T-helper 1 cell treated with Interleukin-12 subunit alpha and Interleukin-12 subunit beta and Interleukin-4 antibody, amounts not matched to agents 30 μg/mL and 1 μg/mL, for 36 hours (primary cell): ENCODE measurements around the gene HAAO.

Experiments used
- H3K27ac Mint-ChIP-seq: one replicate; pipeline ENCODE4 v1.8.0; 2021; ENCODE audit warnings: mild to moderate bottlenecking, mixed read lengths
- H3K27me3 Mint-ChIP-seq: one replicate; pipeline ENCODE4 v1.8.0; 2021; ENCODE audit warnings: low read depth, mixed read lengths
- H3K36me3 Mint-ChIP-seq: one replicate; pipeline ENCODE4 v1.8.0; 2021; ENCODE audit warnings: low read depth, mixed read lengths
- H3K4me1 Mint-ChIP-seq: one replicate; pipeline ENCODE4 v1.8.0; 2021; ENCODE audit warnings: low read depth, mixed read lengths
- H3K4me3 Mint-ChIP-seq: one replicate; pipeline ENCODE4 v1.8.0; 2021; ENCODE audit warnings: mild to moderate bottlenecking, moderate library complexity, mixed read lengths
- H3K9me3 Mint-ChIP-seq: one replicate; pipeline ENCODE4 v1.8.0; 2021; ENCODE audit warnings: mixed read lengths

The HAAO gene

DNA sequence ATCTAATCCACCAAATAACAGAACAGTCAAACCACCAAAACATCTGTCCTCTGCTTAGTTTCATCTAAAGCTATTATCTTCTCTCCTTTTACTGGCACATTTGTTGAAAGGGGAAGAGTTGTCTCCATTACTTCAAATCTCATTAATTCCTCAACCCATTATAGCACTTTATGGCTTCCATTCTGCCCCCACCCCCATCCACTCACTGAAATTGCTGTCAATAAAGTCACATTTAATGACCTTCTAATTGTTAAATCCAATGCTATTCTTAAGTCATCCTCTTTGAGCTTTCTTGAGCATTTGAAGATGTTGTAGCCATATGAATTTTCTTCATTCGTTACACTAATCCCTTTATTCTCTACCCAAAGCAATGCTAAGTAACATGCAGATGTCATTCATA, 33.6 kb downstream of the HAAO start:
- Mint-ChIP-seq H3K4me1 (no peaks in the 10 kb centered on the region), H3K27ac (no peak overlapping the region), H3K9me3 (no peaks in the 10 kb centered on the region), H3K27me3 (no peaks in the 10 kb centered on the region), H3K4me3 (no peak overlapping the region), H3K36me3 (no peaks in the 10 kb centered on the region)

DNA sequence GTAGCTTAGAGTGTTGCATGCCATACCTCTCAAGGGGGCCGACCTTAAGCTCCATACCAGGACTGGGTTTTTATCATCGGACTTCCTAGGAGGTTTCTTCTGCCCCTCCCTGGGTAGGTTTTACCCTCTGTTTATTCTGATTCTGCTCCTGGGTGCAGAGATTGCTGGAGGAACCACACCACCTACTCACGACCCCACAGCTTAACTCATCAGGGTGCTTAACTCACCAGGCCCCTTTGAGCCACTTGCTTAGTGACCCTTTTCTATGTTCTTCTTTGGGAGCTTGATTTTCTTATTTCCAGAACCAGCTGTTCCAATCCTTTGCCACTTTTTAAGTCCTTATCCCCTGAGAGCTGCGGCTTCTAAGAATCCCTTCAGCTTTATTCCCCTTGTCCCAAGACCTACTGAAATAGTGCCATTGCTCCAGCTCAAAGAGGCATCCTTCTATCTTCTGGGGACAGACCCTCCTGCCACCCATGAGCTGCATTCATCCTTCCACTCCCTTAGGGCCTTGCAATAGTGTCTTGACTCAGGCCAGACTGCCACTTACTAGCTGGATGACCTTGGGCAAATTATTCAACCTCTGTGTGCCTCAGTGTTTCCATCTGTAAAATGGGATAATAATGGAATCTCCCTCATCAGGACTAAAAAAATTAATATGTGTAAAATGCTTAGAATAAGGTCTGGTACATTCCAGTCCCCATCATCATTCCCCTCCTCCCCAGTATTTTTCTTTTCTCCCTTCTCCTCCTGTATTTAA, 34.2 kb downstream of the HAAO start:
- H3K9me3 Mint-ChIP-seq = no peaks in the 10 kb centered on the region
- no peaks in the 10 kb centered on the region for H3K4me1 Mint-ChIP-seq
- no peak overlapping the region for H3K4me3 Mint-ChIP-seq
- H3K36me3 Mint-ChIP-seq = no peaks in the 10 kb centered on the region
- no peaks in the 10 kb centered on the region for H3K27me3 Mint-ChIP-seq
- no peak overlapping the region for H3K27ac Mint-ChIP-seq

DNA sequence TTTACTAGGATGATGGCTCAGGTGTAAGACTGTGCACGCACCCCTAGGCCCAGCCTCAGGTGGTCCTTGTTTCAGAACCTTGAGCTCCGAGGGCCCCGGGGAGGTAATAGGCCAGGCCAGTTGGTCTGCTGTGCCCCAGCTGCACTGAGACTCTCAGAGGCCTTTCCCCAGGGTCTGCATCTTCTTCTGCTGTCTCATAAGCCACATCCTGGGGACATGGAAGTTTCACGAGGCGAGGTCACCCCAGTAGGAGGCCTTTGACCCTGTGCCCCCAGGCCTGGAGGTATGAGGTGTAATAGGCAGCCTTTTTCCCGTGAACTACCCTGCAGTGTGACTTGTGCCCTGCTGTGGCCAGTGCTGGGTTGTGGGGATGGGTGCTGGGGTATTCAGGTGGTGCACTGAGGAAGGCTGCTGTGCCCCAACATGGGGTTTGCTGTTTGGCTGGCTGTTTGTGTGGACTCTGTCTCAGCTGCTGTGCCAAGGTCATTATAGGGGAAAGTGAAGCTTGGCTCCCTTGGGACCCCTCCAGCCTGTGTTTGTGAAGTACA, 35.3 kb downstream of the HAAO start:
- no peak overlapping the region for H3K27ac Mint-ChIP-seq
- no peak overlapping the region for H3K4me3 Mint-ChIP-seq
- H3K4me1 Mint-ChIP-seq = no peaks in the 10 kb centered on the region
- H3K9me3 Mint-ChIP-seq = no peaks in the 10 kb centered on the region
- no peaks in the 10 kb centered on the region for H3K27me3 Mint-ChIP-seq
- H3K36me3 Mint-ChIP-seq = no peaks in the 10 kb centered on the region

DNA sequence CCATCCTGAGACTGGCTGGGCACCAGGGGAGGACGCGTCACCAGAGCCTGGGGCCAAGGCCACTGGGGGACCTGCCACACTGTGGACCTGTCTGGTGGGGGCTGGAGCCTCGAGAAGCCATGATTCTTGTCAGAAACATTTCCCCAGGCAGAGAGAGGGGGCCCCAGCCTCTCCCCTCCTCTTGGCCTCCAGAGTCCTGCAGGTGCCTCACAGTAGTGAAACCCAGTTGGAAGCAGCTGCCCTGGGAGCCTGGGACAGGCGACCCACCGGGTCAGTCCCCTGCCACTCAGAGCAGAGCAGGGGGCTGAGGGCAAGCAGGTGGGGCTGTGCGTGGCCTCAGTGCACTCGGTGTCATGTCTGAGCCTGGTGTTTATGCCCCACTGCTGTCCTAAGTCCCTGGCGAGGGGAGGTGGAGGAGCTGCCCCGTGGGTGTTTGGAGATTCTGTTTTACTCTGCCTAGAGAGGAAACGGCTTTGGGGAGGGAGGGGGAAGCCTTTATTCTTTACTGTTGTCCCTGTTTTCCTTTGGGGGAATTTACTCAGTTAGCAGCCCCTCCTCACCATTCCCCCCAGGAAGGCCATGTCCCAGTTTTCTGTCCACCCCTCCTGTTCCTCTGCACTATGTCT, 36.1 kb downstream of the HAAO start:
- H3K36me3 Mint-ChIP-seq = no peaks in the 10 kb centered on the region
- no peaks in the 10 kb centered on the region for H3K27me3 Mint-ChIP-seq
- no peak overlapping the region for H3K4me3 Mint-ChIP-seq
- no peaks in the 10 kb centered on the region for H3K9me3 Mint-ChIP-seq
- no peaks in the 10 kb centered on the region for H3K4me1 Mint-ChIP-seq
- no peak overlapping the region for H3K27ac Mint-ChIP-seq

DNA sequence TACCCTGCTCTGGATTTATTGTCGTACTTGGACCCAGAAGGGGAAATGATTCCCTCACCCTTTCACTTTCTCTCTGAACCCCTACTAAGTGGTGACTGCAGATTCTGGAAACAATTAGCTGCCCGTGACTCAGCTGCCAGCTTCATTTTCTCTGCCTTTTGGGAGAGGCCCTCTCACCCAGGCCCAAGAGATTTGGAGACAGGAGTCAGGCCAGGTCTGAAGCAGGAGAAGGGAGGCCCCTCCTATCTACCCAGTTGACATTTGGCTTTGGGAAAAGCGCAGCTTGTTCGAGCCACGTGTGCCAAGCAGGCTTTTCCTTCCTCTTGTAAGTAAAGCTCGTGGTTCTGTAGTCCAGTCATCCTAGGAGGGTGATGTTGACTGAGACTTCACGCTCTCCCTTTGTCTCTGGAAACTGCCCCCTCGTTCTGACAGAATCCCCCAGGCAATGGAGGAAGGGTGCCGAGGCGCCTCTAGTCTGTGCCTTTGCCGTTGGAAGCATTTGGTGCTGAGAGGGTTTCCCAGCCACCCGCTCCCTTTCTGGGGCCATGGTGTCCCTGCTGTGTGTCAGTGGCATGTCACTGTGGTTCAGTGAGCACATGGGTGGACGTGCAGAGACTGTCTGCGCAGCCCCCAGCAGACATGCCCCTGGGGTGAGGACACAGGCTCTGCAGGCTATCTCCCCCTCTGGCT, 37.0 kb downstream of the HAAO start:
- H3K27me3 Mint-ChIP-seq = no peaks in the 10 kb centered on the region
- H3K36me3 Mint-ChIP-seq = no peaks in the 10 kb centered on the region
- no peaks in the 10 kb centered on the region for H3K9me3 Mint-ChIP-seq
- H3K4me3 Mint-ChIP-seq = no peak overlapping the region
- H3K4me1 Mint-ChIP-seq = no peaks in the 10 kb centered on the region
- no peak overlapping the region for H3K27ac Mint-ChIP-seq

DNA sequence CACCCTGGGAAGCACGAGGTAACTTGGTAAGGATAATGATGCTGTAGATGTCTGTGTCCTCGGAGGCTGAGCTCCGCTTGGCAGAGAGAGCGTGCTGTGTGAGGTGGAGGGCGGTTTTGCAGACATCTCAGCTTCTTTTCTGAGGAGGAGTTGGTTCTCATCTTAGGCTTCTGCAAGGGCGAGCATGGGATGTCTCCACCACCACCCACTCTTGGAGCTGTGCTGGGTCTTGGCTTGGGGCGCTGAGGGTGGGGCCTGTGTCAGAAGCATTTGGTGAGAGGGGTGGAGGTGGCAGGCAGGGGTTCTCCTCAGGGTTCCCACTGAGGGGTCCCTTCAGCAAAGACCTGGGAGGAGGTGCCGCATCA, 37.6 kb downstream of the HAAO start:
- H3K36me3 Mint-ChIP-seq = no peaks in the 10 kb centered on the region
- no peaks in the 10 kb centered on the region for H3K27me3 Mint-ChIP-seq
- no peaks in the 10 kb centered on the region for H3K4me1 Mint-ChIP-seq
- H3K27ac Mint-ChIP-seq = no peak overlapping the region
- H3K9me3 Mint-ChIP-seq = no peaks in the 10 kb centered on the region
- H3K4me3 Mint-ChIP-seq = no peak overlapping the region

DNA sequence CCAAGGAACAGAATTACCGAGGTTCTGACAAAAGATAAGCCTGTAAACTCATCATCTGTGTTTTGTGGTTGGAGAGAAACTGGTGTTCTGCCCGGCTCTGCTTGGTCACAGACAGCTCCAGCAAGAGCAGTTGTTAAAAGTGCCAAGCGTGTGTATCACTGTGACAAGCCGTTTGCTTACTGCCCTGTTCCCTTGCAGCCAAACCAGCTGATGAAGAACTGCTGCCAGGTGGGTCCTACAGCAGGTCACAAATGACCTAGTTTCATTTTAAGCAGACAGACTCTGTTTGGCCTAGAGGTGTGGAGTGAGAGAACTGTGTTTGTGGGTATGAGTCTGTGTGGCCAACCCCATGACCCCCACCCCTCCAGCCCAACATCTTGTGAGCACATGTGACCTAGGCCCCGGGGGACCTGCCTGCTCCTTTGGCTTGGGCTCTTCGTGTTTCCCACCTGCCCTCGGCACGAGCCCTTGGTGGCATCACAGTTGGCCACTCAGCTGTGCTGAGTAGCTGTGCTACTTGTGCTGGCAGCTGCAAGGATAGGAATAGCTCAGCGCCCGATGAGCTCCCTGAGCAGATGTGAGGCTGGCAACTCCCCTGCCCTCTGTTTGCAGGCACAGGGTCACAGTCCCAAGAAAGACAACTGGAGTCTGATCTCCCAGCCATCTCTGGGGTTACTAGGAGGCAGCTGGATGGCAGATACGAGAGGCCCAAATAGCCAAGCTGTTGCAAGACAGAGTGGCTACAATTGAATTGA, 38.2 kb downstream of the HAAO start:
- Mint-ChIP-seq H3K9me3 (no peaks in the 10 kb centered on the region), H3K4me3 (no peak overlapping the region), H3K36me3 (no peaks in the 10 kb centered on the region), H3K27ac (no peak overlapping the region), H3K27me3 (no peaks in the 10 kb centered on the region), H3K4me1 (no peaks in the 10 kb centered on the region)

DNA sequence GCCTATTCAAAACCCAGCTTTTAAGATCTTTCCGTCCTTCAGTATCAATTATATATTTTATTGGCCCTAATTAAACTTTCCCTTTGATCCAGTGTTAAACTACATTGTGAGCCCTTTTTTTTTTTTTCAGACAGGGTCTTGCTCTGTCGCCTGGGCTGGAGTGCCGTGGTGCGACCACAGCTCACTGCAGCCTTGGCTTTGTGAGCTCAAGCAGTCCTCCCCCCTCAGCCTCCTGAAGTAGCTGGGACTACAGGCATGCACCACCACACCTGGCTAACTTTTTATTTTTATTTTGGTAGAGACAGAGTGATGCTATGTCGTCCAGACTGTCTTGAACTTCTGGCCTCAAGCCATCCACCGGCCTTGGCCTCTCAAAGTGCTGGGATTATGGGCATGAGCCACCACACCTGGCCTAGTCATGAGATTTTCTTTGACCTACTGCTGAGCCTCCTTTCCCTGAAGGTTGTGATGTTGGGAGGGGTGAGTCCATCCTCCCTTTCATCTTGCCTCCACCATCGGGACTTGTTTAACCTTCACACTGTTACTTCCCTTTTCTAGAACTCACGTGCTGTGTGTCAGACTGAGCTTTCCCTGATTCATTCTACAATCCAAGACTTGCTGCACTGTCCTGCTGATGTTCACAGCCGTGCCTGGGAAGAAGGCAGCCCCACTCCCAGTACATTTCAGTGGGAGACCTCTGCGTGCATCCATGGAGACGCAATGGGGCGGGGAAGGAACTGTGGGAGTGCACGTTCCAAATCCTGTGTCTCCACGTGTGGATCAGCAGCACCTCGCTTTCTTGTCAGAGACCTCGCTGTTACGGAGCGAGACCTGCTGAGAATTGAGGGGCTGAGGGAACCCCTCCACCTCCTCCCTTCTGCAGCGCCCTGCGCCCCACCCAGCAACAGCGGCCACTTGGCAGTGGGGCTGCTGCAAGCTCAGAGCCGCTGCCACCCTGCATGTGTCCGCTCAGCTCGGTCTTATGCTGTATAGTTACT, 39.3 kb downstream of the HAAO start:
- H3K27me3 Mint-ChIP-seq = no peaks in the 10 kb centered on the region
- no peaks in the 10 kb centered on the region for H3K4me1 Mint-ChIP-seq
- no peak overlapping the region for H3K4me3 Mint-ChIP-seq
- H3K36me3 Mint-ChIP-seq = peaks cover 1% of the 10 kb centered on the region
- no peaks in the 10 kb centered on the region for H3K9me3 Mint-ChIP-seq
- no peak overlapping the region for H3K27ac Mint-ChIP-seq

DNA sequence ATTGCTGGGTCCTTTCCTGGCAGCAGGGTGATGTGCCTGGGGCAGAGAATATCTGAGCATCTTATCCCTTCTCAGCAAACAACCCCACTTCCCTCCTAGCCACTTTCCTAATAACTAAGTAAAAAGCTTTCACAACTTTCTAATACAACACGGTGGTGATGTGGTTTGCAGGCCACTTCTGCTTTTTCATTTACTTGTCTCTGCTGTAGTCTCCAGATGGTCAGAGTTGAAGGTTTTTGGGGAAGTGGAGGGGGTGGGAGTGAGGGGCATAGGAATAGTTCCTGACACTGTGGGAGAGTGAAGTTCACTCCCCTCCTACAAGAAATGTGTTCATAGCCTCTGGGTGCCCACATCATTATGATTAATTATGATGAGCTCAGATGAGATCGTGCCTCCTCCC, 40.1 kb downstream of the HAAO start:
- Mint-ChIP-seq H3K4me1 (no peaks in the 10 kb centered on the region), H3K9me3 (no peaks in the 10 kb centered on the region), H3K4me3 (no peak overlapping the region), H3K36me3 (peaks cover 2% of the 10 kb centered on the region), H3K27ac (no peak overlapping the region), H3K27me3 (no peaks in the 10 kb centered on the region)

DNA sequence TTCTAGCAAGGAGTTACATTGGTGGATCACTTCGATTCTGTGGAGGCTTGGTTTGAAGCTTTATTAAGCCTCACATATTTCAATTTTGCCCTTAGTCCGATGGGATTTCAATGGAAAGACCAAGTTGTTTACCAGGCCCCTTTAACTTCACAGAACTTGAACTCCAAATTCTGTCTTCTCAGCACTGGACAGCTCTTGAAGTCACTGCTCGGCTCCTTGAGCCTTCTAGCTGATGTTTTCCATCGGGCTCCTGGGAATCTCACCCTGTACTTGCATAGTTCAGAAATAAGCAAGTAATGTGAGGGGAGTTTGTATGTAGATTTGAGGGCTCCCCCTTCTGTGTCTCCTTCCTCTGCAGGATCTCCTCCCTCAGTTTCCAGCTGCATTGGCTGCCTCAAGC, 43.5 kb downstream of the HAAO start:
- Mint-ChIP-seq H3K27ac (no peak overlapping the region), H3K27me3 (no peaks in the 10 kb centered on the region), H3K36me3 (peaks cover 4% of the 10 kb centered on the region), H3K4me1 (no peaks in the 10 kb centered on the region), H3K9me3 (no peaks in the 10 kb centered on the region), H3K4me3 (no peak overlapping the region)

DNA sequence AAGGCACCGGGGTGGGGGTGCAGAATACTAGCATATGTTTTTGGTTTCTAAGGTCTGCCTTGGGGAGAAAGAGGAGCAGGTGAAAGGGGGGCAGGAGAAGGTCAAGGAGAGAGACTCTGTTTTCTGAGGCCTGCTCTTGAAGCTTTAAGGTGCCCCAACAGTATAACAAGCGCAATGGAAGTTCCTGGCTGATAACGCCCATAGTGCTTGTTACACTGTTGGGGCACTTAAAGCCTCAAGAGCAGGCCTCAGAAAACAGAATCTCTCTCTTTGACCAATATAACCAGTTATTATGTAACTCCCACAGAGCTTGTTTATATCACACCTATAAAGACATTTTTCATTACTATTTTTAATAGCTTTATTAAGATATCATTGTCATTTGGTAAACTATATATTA, 45.0 kb downstream of the HAAO start:
- Mint-ChIP-seq H3K9me3 (peaks cover 5% of the 10 kb centered on the region), H3K27me3 (no peaks in the 10 kb centered on the region), H3K27ac (no peak overlapping the region), H3K36me3 (peaks cover 10% of the 10 kb centered on the region), H3K4me1 (no peaks in the 10 kb centered on the region), H3K4me3 (no peak overlapping the region)

DNA sequence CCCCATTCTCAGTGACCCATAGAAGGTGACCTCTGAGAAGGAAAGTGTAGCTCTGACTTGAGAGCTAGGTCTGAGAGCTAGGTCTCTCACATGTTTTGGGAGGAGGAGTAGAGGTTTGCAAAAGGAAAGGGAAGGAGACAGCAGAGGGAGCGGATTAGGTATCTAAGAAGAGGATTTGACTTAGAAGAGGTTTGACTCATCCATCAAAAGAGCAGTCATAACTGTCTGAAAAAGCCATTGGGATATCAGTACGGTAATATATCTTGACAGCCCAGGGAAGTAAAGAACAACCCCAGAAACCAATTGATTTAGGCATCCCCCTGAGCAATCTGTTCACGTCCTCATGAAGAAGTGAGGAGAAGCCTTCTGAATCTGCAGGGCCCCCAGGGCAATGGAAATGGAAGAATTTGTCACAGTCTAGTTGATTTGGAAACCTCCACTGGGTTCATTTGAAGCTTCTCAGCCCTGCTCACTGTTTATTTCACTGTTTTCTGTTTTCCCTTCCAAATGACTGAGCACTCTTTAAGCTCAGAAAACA, 47.8 kb downstream of the HAAO start:
- no peak overlapping the region for H3K4me3 Mint-ChIP-seq
- peaks cover 1% of the 10 kb centered on the region for H3K4me1 Mint-ChIP-seq
- peaks cover 5% of the 10 kb centered on the region for H3K9me3 Mint-ChIP-seq
- no peaks in the 10 kb centered on the region for H3K27me3 Mint-ChIP-seq
- H3K36me3 Mint-ChIP-seq = peaks cover 16% of the 10 kb centered on the region
- H3K27ac Mint-ChIP-seq = no peak overlapping the region

DNA sequence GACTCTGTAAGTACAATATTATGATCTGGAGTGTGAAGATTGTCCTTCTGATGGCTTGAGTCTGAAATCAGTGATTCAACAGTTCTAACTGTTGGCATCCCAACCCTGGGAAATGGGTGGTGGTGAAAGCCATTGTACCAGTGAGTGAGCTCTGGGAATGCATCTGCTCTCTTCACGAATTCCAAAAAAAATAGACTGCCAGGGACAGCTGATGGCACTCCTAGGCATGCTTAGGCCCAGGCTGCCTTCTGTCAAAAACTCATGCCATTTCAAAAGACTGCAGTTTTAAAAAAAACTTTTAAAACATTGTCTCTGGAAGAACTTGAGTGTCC, 48.8 kb downstream of the HAAO start:
- peaks cover 18% of the 10 kb centered on the region for H3K36me3 Mint-ChIP-seq
- no peak overlapping the region for H3K4me3 Mint-ChIP-seq
- peaks cover 5% of the 10 kb centered on the region for H3K9me3 Mint-ChIP-seq
- H3K27me3 Mint-ChIP-seq = no peaks in the 10 kb centered on the region
- H3K27ac Mint-ChIP-seq = no peak overlapping the region
- peaks cover 1% of the 10 kb centered on the region for H3K4me1 Mint-ChIP-seq
